GM13977 (cell line): ENCODE results near the gene SMO.

Experiments
- DNase-seq: peaks from one replicate; pipeline ENCODE4 v3.0.0; 2012; ENCODE audit warnings: low spot score
- in situ Hi-C: fragments of 300-500 bp; cut with MboI; formaldehyde crosslinking; loops from one replicate; pipeline ENCODE4 v1.12.0; 2022; ENCODE audit warnings: low sequenced_read_pairs, low pct_unique_long_range_greater_than_20kb, mixed read lengths, inconsistent platforms; ENCODE audit not compliant: unreplicated experiment
- TF ChIP-seq, protein P1 (sequence below): IDR thresholded peaks from 2 replicates; pipeline ENCODE4 v1.5.1; 2012; ENCODE audit warnings: mild to moderate bottlenecking, control low read depth; ENCODE audit not compliant: insufficient read depth; ENCODE audit errors: extremely low read depth, missing control alignments

Gene SMO

DNA sequence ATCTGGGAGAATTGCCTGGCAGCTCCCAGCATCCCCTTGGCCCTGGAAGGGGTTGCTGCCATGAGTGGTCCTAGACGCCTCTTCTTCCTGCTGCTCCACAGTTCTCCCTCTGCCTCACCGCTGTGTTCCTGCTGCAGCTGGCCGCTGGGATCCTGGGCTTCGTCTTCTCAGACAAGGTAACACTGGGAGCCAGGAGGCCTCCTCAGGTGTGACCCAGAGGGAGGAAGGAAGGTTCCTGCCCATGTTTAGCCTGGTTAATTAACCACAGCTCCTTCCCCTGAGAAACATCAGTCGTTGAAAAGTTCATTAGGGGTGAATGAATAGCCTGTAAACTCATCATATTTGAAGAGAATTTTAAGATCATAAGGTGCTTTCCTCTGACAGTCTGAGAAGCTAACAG lies 25.7 kb upstream of the SMO start:
- in situ Hi-C loops = no loop called here
- no peak for DNase-seq
- TF ChIP-seq, protein P1, sequence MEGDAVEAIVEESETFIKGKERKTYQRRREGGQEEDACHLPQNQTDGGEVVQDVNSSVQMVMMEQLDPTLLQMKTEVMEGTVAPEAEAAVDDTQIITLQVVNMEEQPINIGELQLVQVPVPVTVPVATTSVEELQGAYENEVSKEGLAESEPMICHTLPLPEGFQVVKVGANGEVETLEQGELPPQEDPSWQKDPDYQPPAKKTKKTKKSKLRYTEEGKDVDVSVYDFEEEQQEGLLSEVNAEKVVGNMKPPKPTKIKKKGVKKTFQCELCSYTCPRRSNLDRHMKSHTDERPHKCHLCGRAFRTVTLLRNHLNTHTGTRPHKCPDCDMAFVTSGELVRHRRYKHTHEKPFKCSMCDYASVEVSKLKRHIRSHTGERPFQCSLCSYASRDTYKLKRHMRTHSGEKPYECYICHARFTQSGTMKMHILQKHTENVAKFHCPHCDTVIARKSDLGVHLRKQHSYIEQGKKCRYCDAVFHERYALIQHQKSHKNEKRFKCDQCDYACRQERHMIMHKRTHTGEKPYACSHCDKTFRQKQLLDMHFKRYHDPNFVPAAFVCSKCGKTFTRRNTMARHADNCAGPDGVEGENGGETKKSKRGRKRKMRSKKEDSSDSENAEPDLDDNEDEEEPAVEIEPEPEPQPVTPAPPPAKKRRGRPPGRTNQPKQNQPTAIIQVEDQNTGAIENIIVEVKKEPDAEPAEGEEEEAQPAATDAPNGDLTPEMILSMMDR = no peak

DNA sequence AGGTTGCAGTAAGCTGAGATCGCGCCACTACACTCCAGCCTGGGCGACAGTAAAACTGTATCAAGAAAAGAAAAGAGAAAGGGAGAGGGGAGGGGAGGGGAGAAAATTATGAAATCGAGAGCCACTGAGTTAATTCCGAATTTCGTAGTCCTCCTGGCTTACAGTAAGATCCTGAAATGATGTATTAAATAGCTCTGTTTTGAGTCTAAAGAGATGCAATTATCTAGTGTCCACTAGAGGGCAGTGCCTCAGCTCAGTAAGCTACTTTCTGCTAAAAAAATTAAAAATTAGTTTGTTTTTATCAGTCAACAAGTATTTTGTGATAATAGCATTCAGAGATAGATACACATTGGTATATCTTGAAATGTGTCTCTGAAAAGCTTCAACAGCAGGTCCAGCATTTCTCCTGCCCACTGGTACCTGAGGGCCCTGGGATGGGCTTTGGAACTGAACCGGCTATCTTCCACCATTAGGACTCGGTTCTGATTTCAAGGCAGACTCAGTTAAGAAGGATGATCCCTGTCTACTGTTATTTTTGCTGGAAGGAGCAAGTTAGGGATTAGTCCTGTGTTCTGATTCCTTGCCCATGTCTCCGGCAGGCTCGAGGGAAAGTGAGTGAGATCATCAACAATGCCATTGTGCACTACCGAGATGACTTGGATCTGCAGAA lies 24.4 kb upstream of the SMO start:
- in situ Hi-C loops = no loop called here
- TF ChIP-seq, protein P1 = peak; percentile 66
- DNase-seq = peak; percentile 60

DNA sequence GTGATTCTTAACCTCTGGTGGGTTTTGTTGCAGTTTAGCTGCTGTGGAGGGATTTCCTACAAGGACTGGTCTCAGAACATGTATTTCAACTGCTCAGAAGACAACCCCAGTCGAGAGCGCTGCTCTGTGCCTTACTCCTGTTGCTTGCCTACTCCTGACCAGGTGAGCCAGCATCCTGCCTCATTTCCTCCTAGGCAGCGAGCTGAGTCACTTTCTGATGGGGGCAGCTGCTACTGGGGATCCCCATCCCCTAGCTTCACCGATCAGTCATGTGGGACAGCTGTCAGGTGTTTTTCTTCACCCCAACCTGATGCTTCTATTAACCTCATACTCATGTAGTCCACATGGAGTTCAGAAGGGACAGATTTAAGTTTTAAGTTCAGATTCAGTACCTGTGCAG lies 21.7 kb upstream of the SMO start:
- DNase-seq = peak; percentile 81
- in situ Hi-C loops = no loop called here
- TF ChIP-seq, protein P1 = no peak

DNA sequence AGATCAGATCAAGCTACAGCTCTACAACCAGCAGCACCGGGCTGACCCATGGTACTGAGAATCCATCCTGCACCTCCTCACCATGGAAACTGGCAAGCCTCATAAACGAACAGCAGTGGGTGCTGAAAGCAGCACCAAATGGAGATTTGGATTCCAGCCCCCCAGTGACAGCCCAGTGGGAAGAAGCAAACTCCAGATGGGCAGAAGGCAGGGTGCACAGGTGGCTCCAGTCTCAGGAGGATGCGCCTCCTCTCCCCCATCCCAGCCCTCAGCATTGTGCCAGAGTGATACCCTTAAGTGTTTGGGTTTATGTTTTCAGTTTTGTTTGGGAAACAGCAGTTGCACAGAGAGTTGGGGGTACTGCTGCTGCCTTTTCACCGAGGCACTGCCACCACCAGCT lies 20.6 kb upstream of the SMO start:
- TF ChIP-seq, protein P1 = no peak
- in situ Hi-C loops = no loop called here
- no peak for DNase-seq

DNA sequence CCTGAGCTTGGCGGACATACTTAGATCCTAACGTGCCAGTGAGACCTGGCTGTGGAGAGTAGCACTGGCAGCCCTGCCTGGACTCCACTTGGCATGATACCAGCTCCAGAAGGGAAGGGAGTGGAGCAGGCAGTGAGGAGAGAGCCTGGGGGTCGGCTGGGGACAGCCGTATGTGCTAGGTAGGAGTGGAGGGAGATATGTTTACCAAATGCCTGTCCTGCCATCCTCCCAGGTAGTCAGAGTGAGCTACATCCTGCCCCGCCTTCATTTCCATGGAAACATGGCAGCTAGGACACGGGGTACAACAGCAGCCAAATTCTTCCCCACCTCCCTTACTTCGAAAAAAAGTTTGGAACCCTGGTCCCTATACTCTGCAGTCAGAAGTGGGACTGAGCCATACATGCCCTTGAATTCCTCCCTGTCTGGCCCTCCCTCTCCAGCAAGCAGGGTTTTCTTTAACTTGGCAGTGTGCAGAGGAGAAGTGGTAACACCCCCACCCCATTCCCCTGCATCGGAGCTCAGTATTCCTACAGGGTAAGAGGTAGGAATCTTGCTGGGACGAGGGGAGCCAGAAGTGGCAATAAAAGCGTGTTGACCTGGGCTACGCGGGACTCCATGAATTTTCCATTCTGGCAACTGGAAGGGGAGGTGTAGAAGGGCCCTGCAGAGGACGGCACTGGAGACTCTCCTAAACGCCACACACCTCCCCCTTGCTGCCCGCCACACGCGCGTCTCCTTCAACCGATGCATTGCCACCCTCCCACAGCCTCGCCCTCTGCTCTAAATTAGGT lies 20.0 kb upstream of the SMO start:
- DNase-seq = no peak
- in situ Hi-C loops = no loop called here
- TF ChIP-seq, protein P1 = no peak

GRCh38 chr7:129169171-129169671 lies 19.2 kb upstream of the SMO start:
- in situ Hi-C loops = no loop called here
- peak; percentile 71 for DNase-seq
- TF ChIP-seq, protein P1 = no peak
